T1000 (cell line): ENCODE results near the gene CRIP2.

Experiments
- DNase-seq: peaks from one replicate; lab custom pipeline; 2025; ENCODE audit warnings: mixed read lengths; lab: John Stamatoyannopoulos, UW

Gene CRIP2

GRCh38 chr14:105464501-105464900 lies 10.1 kb upstream of the CRIP2 start:
- DNase-seq: no peak

- no peak for DNase-seq
Measured at GRCh38 chr14:105465209-105466031, 9.2 kb upstream of the CRIP2 start.

- DNase-seq: no peak
Measured at GRCh38 chr14:105466531-105467248, 7.9 kb upstream of the CRIP2 start.

- DNase-seq: no peak
Measured at GRCh38 chr14:105467249-105467941, 7.2 kb upstream of the CRIP2 start.

- no peak for DNase-seq
Measured at GRCh38 chr14:105467942-105468471, 6.6 kb upstream of the CRIP2 start.

- no peak for DNase-seq
Measured at GRCh38 chr14:105468621-105469241, 5.9 kb upstream of the CRIP2 start.

GRCh38 chr14:105469456-105470349 lies 4.9 kb upstream of the CRIP2 start:
- DNase-seq: no peak

GRCh38 chr14:105470350-105471296 lies 4.0 kb upstream of the CRIP2 start:
- no peak for DNase-seq

- no peak for DNase-seq
Measured at GRCh38 chr14:105471297-105471821, 3.3 kb upstream of the CRIP2 start.

GRCh38 chr14:105471823-105472485 lies 2.7 kb upstream of the CRIP2 start:
- DNase-seq: no peak

- DNase-seq: no peak
Measured at GRCh38 chr14:105472486-105472991, 2.1 kb upstream of the CRIP2 start.

- no peak for DNase-seq
Measured at GRCh38 chr14:105473033-105473676, 1.5 kb upstream of the CRIP2 start.

- peak; percentile 77 for DNase-seq
Measured at GRCh38 chr14:105473677-105474482, 741 bp upstream of the CRIP2 start.

GRCh38 chr14:105475269-105476096 lies 862 bp downstream of the CRIP2 start:
- DNase-seq: no peak

GRCh38 chr14:105476097-105476830 lies 1.6 kb downstream of the CRIP2 start:
- DNase-seq: no peak
